Caco-2 (cell line): ENCODE results near the gene MAMDC4. TPM values are rescaled to one million over a fixed set of nuclear protein-coding genes. Genes with fewer than 3 reads are reported as not detected.

Experiments
- BruUV-seq: library from RNA; stranded (reverse); fragments of 400-500 nt; replicated peaks from 2 replicates; lab custom pipeline; 2021; lab: Mats Ljungman, UMichigan
- CTCF ChIA-PET: fragments of 300-600 bp; sonication (Branson Sonifier 250); formaldehyde crosslinking; loops from one replicate; lab custom pipeline; 2022; ENCODE audit warnings: antibody characterized with exemption; lab: Charles Lee
- POLR2A ChIA-PET: fragments of 300-600 bp; sonication (Branson Sonifier 250); formaldehyde crosslinking; loops from one replicate; lab custom pipeline; 2022; ENCODE audit warnings: antibody characterized with exemption; lab: Charles Lee
- DNase-seq, 2 experiments: peaks; one replicate each; pipeline versions ENCODE4 v3.0.0 to v3.0.0-alpha.2; 2020 to 2022
- H3K27me3 ChIP-seq: replicated peaks from 2 replicates; pipeline ENCODE4 v1.6.0; 2011; ENCODE audit warnings: low read length; ENCODE audit not compliant: control insufficient read depth, insufficient read depth
- H3K36me3 ChIP-seq: 2 replicates; pipeline ENCODE4 v1.5.1; 2011; ENCODE audit warnings: low read length; ENCODE audit not compliant: control insufficient read depth, insufficient read depth
- H3K4me1 ChIP-seq: fragments of 250-450 bp; sonication (Bioruptor Pico); 2 replicates; pipeline ENCODE4 v1.5.1; 2020; ENCODE audit warnings: mild to moderate bottlenecking
- H3K4me3 ChIP-seq: 2 replicates; pipeline ENCODE4 v1.5.1; 2011; ENCODE audit warnings: low read depth, mild to moderate bottlenecking, control low read depth, low read length
- H3K9me3 ChIP-seq: fragments of 250-450 bp; sonication (Bioruptor Pico); 2 replicates; pipeline ENCODE4 v1.5.1; 2020; ENCODE audit warnings: mild to moderate bottlenecking, moderate library complexity
- H3K27ac Mint-ChIP-seq: one replicate; pipeline ENCODE4 v1.8.0; 2022; ENCODE audit warnings: mixed read lengths; ENCODE audit not compliant: unreplicated experiment
- H3K27me3 Mint-ChIP-seq: one replicate; pipeline ENCODE4 v1.8.0; 2022; ENCODE audit warnings: mixed read lengths; ENCODE audit not compliant: insufficient read depth, unreplicated experiment
- H3K36me3 Mint-ChIP-seq: one replicate; pipeline ENCODE4 v1.8.0; 2022; ENCODE audit warnings: mild to moderate bottlenecking, mixed read lengths; ENCODE audit not compliant: insufficient read depth, unreplicated experiment
- H3K4me1 Mint-ChIP-seq: one replicate; pipeline ENCODE4 v1.8.0; 2022; ENCODE audit warnings: low read depth, mixed read lengths; ENCODE audit not compliant: unreplicated experiment
- H3K4me3 Mint-ChIP-seq: one replicate; pipeline ENCODE4 v1.8.0; 2022; ENCODE audit warnings: mild to moderate bottlenecking, moderate library complexity, mixed read lengths; ENCODE audit not compliant: unreplicated experiment
- H3K9me3 Mint-ChIP-seq: one replicate; pipeline ENCODE4 v1.8.0; 2022; ENCODE audit warnings: mixed read lengths; ENCODE audit not compliant: unreplicated experiment
- intact Hi-C: fragments of 100-400 bp; cut with micrococcal nuclease; formaldehyde crosslinking; loops from one replicate; pipeline ENCODE4 v1.10.0; 2022; ENCODE audit not compliant: unreplicated experiment
- total RNA-seq: library from RNA; stranded (reverse); gene quantifications from 2 replicates; pipeline ENCODE4 v1.2.3, GENCODE V29; 2022
- TF ChIP-seq, protein P1 (sequence below), 2 experiments: fragments of 200-600 bp in 1 of 2; IDR thresholded peaks; 1 replicate in 1 of 2; 2 replicates in 1 of 2; pipeline versions ENCODE4 v1.5.1 to v1.8.0; 2011 to 2022; ENCODE audit warnings: antibody characterized with exemption in 1 of 2, control low read depth in 1 of 2, inconsistent platforms in 1 of 2, low read depth in 1 of 2, low read length in 1 of 2, mild to moderate bottlenecking in 1 of 2, moderate library complexity in 1 of 2; ENCODE audit not compliant: insufficient read depth in 1 of 2, severe bottlenecking in 1 of 2, unreplicated experiment in 1 of 2

The MAMDC4 gene
- total RNA-seq, 1 experiment from 2014 or later: 8.8 TPM

DNA sequence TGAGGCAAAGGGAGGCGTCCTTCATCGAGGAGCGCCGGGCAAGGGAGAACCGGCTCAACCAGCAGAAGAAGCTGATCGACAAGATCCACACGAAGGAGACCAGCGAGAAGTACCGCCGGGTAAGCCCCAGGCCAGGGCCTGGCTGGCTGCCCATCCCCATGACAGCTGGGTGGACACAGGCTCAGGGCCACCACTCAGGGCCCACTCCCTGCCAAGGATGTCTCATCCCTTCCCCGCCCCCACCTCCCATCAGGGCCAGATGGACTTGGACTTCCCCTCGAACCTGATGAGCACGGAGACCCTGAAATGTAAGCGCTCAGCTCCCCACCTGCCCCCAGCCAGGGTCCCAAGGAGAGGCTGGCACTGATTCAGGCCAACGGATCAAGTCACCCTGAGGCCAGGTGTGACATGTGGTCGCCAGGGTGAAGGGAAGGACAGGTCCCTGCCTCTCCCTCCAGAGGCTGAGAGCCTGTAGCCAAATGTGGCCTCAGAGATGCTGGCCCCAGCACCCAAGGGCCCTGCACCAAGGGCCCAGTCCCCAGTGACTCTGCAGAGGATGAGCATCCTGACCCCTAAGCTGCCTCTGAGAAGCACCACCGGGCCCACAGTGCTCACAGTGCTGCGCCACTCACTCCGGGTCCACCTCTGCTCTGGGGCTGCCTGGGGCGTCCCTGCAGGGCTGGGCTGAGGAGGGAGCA lies 47.5 kb upstream of the MAMDC4 start:
- Histone ChIP-seq H3K9me3 (no peaks in the 10 kb centered on the region), H3K4me1 (peaks cover 13% of the 10 kb centered on the region; the same call in 1 of the 2 replicates), H3K27me3 (no peaks in the 10 kb centered on the region), H3K36me3 (peaks cover 3% of the 10 kb centered on the region), H3K4me3 (no peak overlapping the region)
- H3K36me3 Mint-ChIP-seq: peaks cover 53% of the 10 kb centered on the region
- POLR2A ChIA-PET: interaction anchor here (0.6 kb wide), 1 partner anchor 276 kb away, joined by 3 read pairs; no protein-coding TSS in a partner anchor
- CTCF ChIA-PET: no interaction called here
- no peaks in the 10 kb centered on the region for H3K27me3 Mint-ChIP-seq
- H3K4me3 Mint-ChIP-seq: no peak overlapping the region
- no TSS peak for BruUV-seq
- no peak for DNase-seq
- peaks cover 6% of the 10 kb centered on the region for H3K4me1 Mint-ChIP-seq
- intact Hi-C loops: loop anchor here (5.0 kb wide), 1 partner anchor 43 kb away; the partner anchor contains the start of gene PHPT1
- no peaks in the 10 kb centered on the region for H3K9me3 Mint-ChIP-seq
- TF ChIP-seq, protein P1, sequence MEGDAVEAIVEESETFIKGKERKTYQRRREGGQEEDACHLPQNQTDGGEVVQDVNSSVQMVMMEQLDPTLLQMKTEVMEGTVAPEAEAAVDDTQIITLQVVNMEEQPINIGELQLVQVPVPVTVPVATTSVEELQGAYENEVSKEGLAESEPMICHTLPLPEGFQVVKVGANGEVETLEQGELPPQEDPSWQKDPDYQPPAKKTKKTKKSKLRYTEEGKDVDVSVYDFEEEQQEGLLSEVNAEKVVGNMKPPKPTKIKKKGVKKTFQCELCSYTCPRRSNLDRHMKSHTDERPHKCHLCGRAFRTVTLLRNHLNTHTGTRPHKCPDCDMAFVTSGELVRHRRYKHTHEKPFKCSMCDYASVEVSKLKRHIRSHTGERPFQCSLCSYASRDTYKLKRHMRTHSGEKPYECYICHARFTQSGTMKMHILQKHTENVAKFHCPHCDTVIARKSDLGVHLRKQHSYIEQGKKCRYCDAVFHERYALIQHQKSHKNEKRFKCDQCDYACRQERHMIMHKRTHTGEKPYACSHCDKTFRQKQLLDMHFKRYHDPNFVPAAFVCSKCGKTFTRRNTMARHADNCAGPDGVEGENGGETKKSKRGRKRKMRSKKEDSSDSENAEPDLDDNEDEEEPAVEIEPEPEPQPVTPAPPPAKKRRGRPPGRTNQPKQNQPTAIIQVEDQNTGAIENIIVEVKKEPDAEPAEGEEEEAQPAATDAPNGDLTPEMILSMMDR (IDR thresholded peaks at IDR 0.05; ENCODE audit: insufficient read depth in 1 of 2, low read depth in 1 of 2, low read length in 1 of 2, severe bottlenecking in 1 of 2, unreplicated experiment in 1 of 2): no peak
- H3K27ac Mint-ChIP-seq: no peak overlapping the region

DNA sequence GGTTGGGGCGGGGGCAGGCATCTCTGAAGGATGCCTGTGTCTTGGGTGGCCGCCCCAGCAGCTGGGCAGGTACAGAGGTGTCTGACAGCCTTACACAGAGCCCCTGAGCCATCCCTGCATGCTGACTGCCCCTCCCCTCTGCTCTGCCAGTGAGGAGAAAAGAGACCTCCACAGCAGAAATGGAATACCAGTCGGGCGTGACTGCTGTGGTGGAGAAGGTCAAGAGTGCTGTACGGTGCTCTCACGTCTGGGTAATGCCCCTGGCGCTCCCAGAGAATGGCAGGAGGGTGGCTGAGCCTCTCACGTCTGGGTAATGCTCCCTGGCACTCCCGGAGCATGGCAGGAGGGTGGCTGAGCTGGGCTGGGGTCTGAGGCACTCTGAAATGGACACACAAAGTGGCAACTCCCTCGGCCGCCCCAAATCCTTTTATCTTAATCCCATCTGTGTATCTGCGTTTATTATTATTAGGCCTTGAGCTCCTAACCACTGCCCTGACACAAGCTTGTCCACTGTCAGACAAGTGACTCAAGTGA lies 46.9 kb upstream of the MAMDC4 start:
- Histone ChIP-seq H3K27me3 (no peaks in the 10 kb centered on the region), H3K4me3 (no peak overlapping the region), H3K9me3 (no peaks in the 10 kb centered on the region), H3K4me1 (peaks cover 18% of the 10 kb centered on the region; the same call in 1 of the 2 replicates), H3K36me3 (peaks cover 3% of the 10 kb centered on the region)
- peak overlapping the region; percentile 31 for H3K4me3 Mint-ChIP-seq
- H3K27me3 Mint-ChIP-seq: no peaks in the 10 kb centered on the region
- intact Hi-C loops: loop anchor here (5.0 kb wide), 1 partner anchor 42 kb away; the partner anchor contains the start of gene PHPT1
- ChIA-PET POLR2A (no interaction called here), CTCF (interaction anchor here (1.6 kb wide), 1 partner anchor 13 kb away, joined by 4 read pairs; no protein-coding TSS in a partner anchor)
- no peak for DNase-seq
- TF ChIP-seq, protein P1 (IDR thresholded peaks at IDR 0.05; ENCODE audit: insufficient read depth in 1 of 2, low read depth in 1 of 2, low read length in 1 of 2, severe bottlenecking in 1 of 2, unreplicated experiment in 1 of 2): no peak
- H3K4me1 Mint-ChIP-seq: peaks cover 6% of the 10 kb centered on the region
- no TSS peak for BruUV-seq
- H3K36me3 Mint-ChIP-seq: peaks cover 53% of the 10 kb centered on the region
- H3K9me3 Mint-ChIP-seq: no peaks in the 10 kb centered on the region
- H3K27ac Mint-ChIP-seq: no peak overlapping the region

DNA sequence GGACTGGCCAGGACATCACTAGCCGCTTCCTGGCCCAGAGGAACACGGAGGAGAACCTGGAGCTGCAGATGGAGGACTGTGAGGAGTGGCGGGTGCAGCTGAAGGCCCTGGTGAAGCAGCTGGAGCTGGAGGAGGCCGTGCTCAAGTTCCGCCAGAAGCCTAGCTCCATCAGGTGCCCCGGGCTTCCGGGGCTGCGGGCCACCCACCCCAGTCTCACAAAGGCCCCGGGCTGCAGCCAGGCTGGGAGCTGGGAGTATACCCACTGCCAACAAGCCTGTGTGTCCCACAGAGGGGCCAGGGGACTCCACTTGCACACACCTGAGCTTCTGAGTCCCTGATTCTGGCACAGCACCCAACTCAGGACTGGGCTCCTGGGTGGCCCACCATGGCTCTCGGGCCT lies 46.1 kb upstream of the MAMDC4 start:
- BruUV-seq: no TSS peak
- H3K4me3 Mint-ChIP-seq: peak overlapping the region; percentile 75
- no peaks in the 10 kb centered on the region for H3K27me3 Mint-ChIP-seq
- peaks cover 6% of the 10 kb centered on the region for H3K4me1 Mint-ChIP-seq
- H3K36me3 ChIP-seq: peaks cover 3% of the 10 kb centered on the region
- no peaks in the 10 kb centered on the region for H3K9me3 Mint-ChIP-seq
- no peak for DNase-seq
- H3K36me3 Mint-ChIP-seq: peaks cover 52% of the 10 kb centered on the region
- POLR2A ChIA-PET: interaction anchor here (0.8 kb wide), 1 partner anchor 80 kb away, joined by 3 read pairs; the partner anchor contains the start of gene TRAF2
- H3K4me3 ChIP-seq: peak overlapping the region; percentile 90
- H3K27me3 ChIP-seq: no peaks in the 10 kb centered on the region
- CTCF ChIA-PET: interaction anchor here (1.6 kb wide), 1 partner anchor 14 kb away, joined by 4 read pairs; no protein-coding TSS in a partner anchor
- H3K9me3 ChIP-seq: no peaks in the 10 kb centered on the region
- peaks cover 18% of the 10 kb centered on the region; the same call in 1 of the 2 replicates for H3K4me1 ChIP-seq
- TF ChIP-seq, protein P1 (IDR thresholded peaks at IDR 0.05; ENCODE audit: insufficient read depth in 1 of 2, low read depth in 1 of 2, low read length in 1 of 2, severe bottlenecking in 1 of 2, unreplicated experiment in 1 of 2): no peak
- H3K27ac Mint-ChIP-seq: no peak overlapping the region
- intact Hi-C loops: loop anchor here (5.0 kb wide), 1 partner anchor 41 kb away; the partner anchor contains the start of gene PHPT1
